ENCODE data around the gene ZMYND11.

The ZMYND11 gene

DNA sequence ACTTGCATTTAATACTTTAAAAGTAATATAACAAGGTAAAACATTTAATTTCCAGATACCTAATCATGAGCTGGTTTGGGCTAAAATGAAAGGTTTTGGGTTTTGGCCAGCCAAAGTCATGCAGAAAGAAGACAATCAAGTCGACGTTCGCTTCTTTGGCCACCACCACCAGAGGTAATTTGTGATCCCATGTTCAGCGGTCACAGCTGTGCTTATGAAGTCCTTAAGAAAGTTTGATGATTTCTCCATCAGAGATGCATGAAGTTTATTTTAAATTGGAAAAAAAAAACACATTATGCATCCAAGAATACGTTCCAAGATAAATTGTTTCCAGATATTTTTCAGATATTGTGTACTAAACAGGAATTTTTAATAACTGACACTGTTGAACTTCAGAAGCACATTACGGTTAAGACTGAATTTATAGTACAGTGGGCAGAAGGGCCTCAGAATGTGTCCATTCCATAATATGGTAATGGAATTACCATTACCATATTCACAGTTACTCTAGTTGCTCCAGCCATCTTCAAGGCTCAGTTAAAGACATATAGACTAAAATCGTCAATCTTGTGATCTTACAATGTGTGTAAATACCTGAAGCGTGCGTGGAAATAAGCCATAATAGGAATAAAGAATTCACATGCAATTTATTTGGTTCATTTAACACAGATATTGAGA is 106.8 kb downstream of the ZMYND11 start:
- TF ChIP-seq, protein P1, sequence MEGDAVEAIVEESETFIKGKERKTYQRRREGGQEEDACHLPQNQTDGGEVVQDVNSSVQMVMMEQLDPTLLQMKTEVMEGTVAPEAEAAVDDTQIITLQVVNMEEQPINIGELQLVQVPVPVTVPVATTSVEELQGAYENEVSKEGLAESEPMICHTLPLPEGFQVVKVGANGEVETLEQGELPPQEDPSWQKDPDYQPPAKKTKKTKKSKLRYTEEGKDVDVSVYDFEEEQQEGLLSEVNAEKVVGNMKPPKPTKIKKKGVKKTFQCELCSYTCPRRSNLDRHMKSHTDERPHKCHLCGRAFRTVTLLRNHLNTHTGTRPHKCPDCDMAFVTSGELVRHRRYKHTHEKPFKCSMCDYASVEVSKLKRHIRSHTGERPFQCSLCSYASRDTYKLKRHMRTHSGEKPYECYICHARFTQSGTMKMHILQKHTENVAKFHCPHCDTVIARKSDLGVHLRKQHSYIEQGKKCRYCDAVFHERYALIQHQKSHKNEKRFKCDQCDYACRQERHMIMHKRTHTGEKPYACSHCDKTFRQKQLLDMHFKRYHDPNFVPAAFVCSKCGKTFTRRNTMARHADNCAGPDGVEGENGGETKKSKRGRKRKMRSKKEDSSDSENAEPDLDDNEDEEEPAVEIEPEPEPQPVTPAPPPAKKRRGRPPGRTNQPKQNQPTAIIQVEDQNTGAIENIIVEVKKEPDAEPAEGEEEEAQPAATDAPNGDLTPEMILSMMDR (IDR thresholded peaks at IDR 0.05; ENCODE audit: low read depth, low read length) = no peak
- H3K4me3 ChIP-seq (ENCODE audit: low read depth, low read length) = no peak overlapping the region
- no peak for DNase-seq (ENCODE audit: low read depth, low spot score)
- in situ Hi-C loops (cut with HindIII; ENCODE audit: low sequenced_read_pairs) = no loop called here

DNA sequence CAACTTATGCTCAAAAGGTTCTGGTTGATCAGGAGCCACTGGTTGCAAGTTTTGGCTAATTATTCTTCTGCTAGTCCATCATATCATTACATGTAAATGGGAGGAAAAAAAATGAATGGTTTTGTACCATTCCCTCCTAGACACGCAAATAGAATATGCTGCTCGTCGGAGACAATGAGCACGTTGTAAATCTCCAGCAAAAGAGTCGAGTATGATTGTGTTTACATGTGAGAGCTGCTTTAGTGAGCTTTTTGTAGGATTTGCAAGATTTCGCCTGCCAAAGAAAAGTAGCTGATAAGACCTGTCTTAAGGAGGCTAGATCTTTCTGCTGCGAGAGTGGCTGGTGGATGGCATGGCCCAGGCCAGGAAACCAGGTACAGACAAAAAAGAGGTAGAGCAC is 109.0 kb downstream of the ZMYND11 start:
- H3K4me3 ChIP-seq (ENCODE audit: low read depth, low read length) = no peak overlapping the region
- TF ChIP-seq, protein P1 (IDR thresholded peaks at IDR 0.05; ENCODE audit: low read depth, low read length) = no peak
- in situ Hi-C loops (cut with HindIII; ENCODE audit: low sequenced_read_pairs) = no loop called here
- no peak for DNase-seq (ENCODE audit: low read depth, low spot score)

DNA sequence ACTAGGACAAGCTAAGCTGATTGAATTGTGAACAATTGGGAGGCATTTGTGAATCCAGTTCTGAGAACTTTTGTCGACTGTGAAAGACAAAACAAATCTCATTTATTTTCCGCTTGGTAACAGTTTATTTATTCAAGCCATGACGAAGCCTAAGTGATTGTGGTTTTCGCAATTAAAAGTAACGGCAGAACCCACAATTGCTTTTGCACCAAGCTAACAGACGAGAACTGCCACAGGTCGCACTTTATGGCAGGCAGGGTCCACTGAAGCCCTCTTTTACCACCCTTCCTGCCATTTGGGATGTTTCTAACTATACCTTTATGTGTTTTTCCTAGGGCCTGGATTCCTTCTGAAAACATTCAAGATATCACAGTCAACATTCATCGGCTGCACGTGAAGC is 111.2 kb downstream of the ZMYND11 start:
- no peak for DNase-seq (ENCODE audit: low read depth, low spot score)
- H3K4me3 ChIP-seq (ENCODE audit: low read depth, low read length) = no peak overlapping the region
- in situ Hi-C loops (cut with HindIII; ENCODE audit: low sequenced_read_pairs) = no loop called here
- TF ChIP-seq, protein P1 (IDR thresholded peaks at IDR 0.05; ENCODE audit: low read depth, low read length) = no peak

DNA sequence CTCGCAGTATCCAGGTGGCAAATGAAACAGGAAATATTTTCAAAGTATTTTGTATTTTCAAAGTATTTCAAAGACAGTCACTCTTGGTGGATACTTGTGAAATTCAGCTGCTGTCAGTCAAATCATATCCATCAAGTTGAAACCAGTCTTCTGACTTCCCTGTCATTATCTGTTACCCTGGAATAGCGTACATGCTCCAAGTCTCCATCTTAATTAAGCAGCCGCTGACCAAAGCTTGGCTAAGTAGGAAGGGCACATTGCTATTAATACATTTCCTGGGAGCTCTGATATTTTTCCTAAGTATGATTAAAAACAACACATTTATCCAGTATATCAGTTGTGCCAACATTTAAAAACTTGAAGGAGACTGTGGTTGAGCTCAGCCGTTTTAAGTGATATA is 112.2 kb downstream of the ZMYND11 start:
- TF ChIP-seq, protein P1 (IDR thresholded peaks at IDR 0.05; ENCODE audit: low read depth, low read length) = no peak

DNA sequence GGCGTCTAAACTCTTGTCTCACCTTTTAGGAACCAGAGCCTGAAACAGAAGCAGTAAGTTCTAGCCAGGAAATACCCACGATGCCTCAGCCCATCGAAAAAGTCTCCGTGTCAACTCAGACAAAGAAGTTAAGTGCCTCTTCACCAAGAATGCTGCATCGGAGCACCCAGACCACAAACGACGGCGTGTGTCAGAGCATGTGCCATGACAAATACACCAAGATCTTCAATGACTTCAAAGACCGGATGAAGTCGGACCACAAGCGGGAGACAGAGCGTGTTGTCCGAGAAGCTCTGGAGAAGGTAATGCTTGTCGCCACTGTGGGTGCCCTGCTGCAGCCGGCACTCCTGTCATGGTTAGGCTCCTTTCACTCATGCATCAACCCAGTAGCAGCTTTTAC is 113.1 kb downstream of the ZMYND11 start:
- peak; percentile 8 for DNase-seq (ENCODE audit: low read depth, low spot score)
- TF ChIP-seq, protein P1 (IDR thresholded peaks at IDR 0.05; ENCODE audit: low read depth, low read length) = no peak

More for the DNA sequence above, 112.2 kb downstream of the ZMYND11 start:
- in situ Hi-C loops (cut with HindIII; ENCODE audit: low sequenced_read_pairs) = no loop called here
- H3K4me3 ChIP-seq (ENCODE audit: low read depth, low read length) = no peak overlapping the region
- DNase-seq (ENCODE audit: low read depth, low spot score) = no peak

DNA sequence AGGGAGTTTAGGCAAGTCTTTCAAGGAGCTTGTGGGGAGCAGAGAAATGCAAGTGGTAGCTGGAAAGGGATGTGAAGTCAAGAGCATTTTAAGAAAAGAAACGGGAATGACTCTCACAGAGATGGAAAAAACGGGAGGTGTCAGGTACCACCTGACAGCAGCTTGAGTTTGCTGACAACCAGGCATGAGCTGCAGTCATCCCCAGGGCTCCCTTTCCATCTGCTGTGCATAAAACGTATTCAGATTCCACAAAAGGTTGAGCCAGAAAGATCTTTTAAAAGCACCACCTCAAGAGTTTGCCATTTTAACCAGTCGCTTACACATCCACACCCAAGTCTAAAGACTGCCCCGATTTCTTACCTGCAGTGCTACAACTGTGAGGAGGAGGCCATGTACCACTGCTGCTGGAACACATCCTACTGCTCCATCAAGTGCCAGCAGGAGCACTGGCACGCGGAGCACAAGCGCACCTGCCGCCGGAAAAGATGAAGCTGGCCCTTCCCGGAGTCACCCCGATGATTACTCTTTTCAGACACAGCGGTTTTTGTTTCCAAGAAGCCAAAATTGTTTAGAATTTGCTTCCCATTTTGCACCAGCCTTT is 116.8 kb downstream of the ZMYND11 start:
- no peak for DNase-seq (ENCODE audit: low read depth, low spot score)
- in situ Hi-C loops (cut with HindIII; ENCODE audit: low sequenced_read_pairs) = no loop called here
- TF ChIP-seq, protein P1 (IDR thresholded peaks at IDR 0.05; ENCODE audit: low read depth, low read length) = no peak

More for the DNA sequence above, 113.1 kb downstream of the ZMYND11 start:
- no peak overlapping the region for H3K4me3 ChIP-seq (ENCODE audit: low read depth, low read length)
- in situ Hi-C loops (cut with HindIII; ENCODE audit: low sequenced_read_pairs) = no loop called here

More for the DNA sequence above, 116.8 kb downstream of the ZMYND11 start:
- no peak overlapping the region for H3K4me3 ChIP-seq (ENCODE audit: low read depth, low read length)

All from astrocyte of the spinal cord (primary cell).